RWPE2 (cell line): ENCODE results near the gene COL28A1.

ENCODE experiments used
- ATAC-seq: fragments of 200-7000 bp; cut with Tn5 transposase; 3 replicates; pipeline ENCODE4 v1.9.1; 2021; ENCODE audit warnings: low read depth
- DNase-seq: peaks from one replicate; pipeline ENCODE4 v3.0.0-alpha.2; 2020; ENCODE audit warnings: low spot score
- H3K27ac ChIP-seq: fragments of 450-650 bp; 2 replicates; pipeline ENCODE4 v1.5.1; 2017; ENCODE audit warnings: mild to moderate bottlenecking; ENCODE audit not compliant: poor library complexity, severe bottlenecking
- H3K27me3 ChIP-seq: fragments of 250-450 bp; sonication (Bioruptor Pico); 2 replicates; pipeline ENCODE4 v1.5.1; 2021; ENCODE audit warnings: mild to moderate bottlenecking, moderate library complexity; ENCODE audit not compliant: insufficient read depth, poor library complexity, severe bottlenecking
- H3K36me3 ChIP-seq: fragments of 250-450 bp; sonication (Bioruptor Pico); 2 replicates; pipeline ENCODE4 v1.5.1; 2020; ENCODE audit warnings: low read depth, mild to moderate bottlenecking, moderate library complexity
- H3K4me1 ChIP-seq: fragments of 250-450 bp; sonication (Bioruptor Pico); 2 replicates; pipeline ENCODE4 v1.5.1; 2021; ENCODE audit warnings: mild to moderate bottlenecking, moderate library complexity; ENCODE audit not compliant: insufficient read depth, poor library complexity, severe bottlenecking
- H3K4me3 ChIP-seq: fragments of 250-450 bp; sonication (Bioruptor Pico); 2 replicates; pipeline ENCODE4 v1.5.1; 2021; ENCODE audit warnings: mild to moderate bottlenecking, moderate library complexity; ENCODE audit not compliant: severe bottlenecking
- H3K9me3 ChIP-seq: fragments of 250-450 bp; sonication (Bioruptor Pico); 2 replicates; pipeline ENCODE4 v1.5.1; 2021; ENCODE audit warnings: mild to moderate bottlenecking, moderate library complexity; ENCODE audit not compliant: severe bottlenecking
- CTCF ChIP-seq: fragments of 450-650 bp; IDR thresholded peaks from one replicate; pipeline ENCODE4 v1.5.1; 2017; ENCODE audit warnings: mild to moderate bottlenecking, moderate library complexity; ENCODE audit not compliant: poor library complexity, severe bottlenecking

The COL28A1 gene

GRCh38 chr7:7452652-7453051, 83.0 kb downstream of the COL28A1 start:
- no peak overlapping the region for H3K4me3 ChIP-seq
- ATAC-seq (no peak), DNase-seq (no peak)
- no peaks in the 10 kb centered on the region for H3K4me1 ChIP-seq
- H3K27me3 ChIP-seq, result no peaks in the 10 kb centered on the region
- no peak overlapping the region for H3K27ac ChIP-seq
- H3K36me3 ChIP-seq, result no peaks in the 10 kb centered on the region
- H3K9me3 ChIP-seq, result no peaks in the 10 kb centered on the region
- no peak for TF ChIP-seq CTCF

- Histone ChIP-seq H3K4me3 (no peak overlapping the region), H3K27ac (no peak overlapping the region), H3K27me3 (no peaks in the 10 kb centered on the region), H3K4me1 (no peaks in the 10 kb centered on the region), H3K9me3 (no peaks in the 10 kb centered on the region), H3K36me3 (no peaks in the 10 kb centered on the region)
- no peak for TF ChIP-seq CTCF
- ATAC-seq, result no peak
- no peak for DNase-seq
Observed at GRCh38 chr7:7452119-7452518, 83.6 kb downstream of the COL28A1 start.

- H3K27ac ChIP-seq, result no peak overlapping the region
- H3K27me3 ChIP-seq, result no peaks in the 10 kb centered on the region
- H3K36me3 ChIP-seq, result no peaks in the 10 kb centered on the region
- H3K9me3 ChIP-seq, result no peaks in the 10 kb centered on the region
- no peak for TF ChIP-seq CTCF
- ATAC-seq (no peak), DNase-seq (no peak)
- H3K4me1 ChIP-seq, result peaks cover 8% of the 10 kb centered on the region
- no peak overlapping the region for H3K4me3 ChIP-seq
Observed at GRCh38 chr7:7449055-7449454, 86.6 kb downstream of the COL28A1 start.

- Histone ChIP-seq H3K4me3 (no peak overlapping the region), H3K27me3 (no peaks in the 10 kb centered on the region), H3K9me3 (no peaks in the 10 kb centered on the region), H3K4me1 (peaks cover 8% of the 10 kb centered on the region), H3K27ac (peak overlapping the region; percentile 25), H3K36me3 (no peaks in the 10 kb centered on the region)
- no peak for TF ChIP-seq CTCF
- ATAC-seq (peak; percentile 66), DNase-seq (no peak)
Observed at GRCh38 chr7:7446616-7447015, 89.1 kb downstream of the COL28A1 start.

GRCh38 chr7:7443806-7444350, 91.8 kb downstream of the COL28A1 start:
- no peak for TF ChIP-seq CTCF
- Histone ChIP-seq H3K9me3 (no peaks in the 10 kb centered on the region), H3K36me3 (no peaks in the 10 kb centered on the region), H3K4me1 (peaks cover 19% of the 10 kb centered on the region), H3K4me3 (no peak overlapping the region), H3K27me3 (no peaks in the 10 kb centered on the region), H3K27ac (peak overlapping the region; percentile 26)
- no peak for ATAC-seq
- no peak for DNase-seq
